Panc1 (cell line): Measurements from ENCODE around the gene SCARF2.

Source experiments
- SIN3A ChIP-seq: IDR thresholded peaks from 2 replicates; pipeline ENCODE4 v1.6.1; 2012; ENCODE audit warnings: low read depth, mild to moderate bottlenecking, low read length, moderate library complexity, borderline replicate concordance; ENCODE audit not compliant: insufficient read depth
- TF ChIP-seq, protein P1 (sequence below): fragments of 450-650 bp; IDR thresholded peaks from 2 replicates; pipeline ENCODE4 v1.5.1; 2017; ENCODE audit warnings: mild to moderate bottlenecking

DNA sequence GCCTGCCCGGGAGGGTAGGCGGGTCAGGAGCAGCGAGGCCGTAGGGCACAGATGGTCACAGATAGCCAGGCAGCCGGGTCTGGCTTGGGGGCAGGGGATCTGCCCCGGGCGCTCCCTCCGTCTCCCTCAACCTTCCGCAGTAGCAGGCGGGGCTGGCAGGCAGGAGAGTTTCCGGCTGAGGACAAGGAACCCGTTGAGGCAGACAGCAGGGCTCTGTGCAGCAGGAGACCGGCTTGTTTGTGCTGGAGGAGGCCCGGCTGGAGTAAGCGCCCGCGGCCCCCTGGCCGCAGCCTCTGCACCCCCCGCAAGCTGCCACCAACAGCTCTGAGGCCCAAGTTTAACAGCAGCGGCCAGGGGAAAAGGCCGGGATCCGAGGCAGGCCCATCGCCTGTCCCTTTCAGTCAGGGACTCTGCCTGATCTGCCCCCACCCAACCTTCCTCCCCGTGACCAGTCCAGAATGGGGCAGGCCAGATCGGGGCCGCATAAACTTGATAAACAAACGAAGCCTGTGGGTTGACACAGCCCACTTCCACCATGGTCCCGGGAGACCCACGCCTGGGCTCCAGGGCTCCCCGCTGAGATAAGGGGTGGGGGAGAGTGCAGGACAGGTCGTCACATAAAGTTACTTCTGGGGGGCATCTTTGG lies 13.6 kb downstream of the SCARF2 start:
- TF ChIP-seq, protein P1, sequence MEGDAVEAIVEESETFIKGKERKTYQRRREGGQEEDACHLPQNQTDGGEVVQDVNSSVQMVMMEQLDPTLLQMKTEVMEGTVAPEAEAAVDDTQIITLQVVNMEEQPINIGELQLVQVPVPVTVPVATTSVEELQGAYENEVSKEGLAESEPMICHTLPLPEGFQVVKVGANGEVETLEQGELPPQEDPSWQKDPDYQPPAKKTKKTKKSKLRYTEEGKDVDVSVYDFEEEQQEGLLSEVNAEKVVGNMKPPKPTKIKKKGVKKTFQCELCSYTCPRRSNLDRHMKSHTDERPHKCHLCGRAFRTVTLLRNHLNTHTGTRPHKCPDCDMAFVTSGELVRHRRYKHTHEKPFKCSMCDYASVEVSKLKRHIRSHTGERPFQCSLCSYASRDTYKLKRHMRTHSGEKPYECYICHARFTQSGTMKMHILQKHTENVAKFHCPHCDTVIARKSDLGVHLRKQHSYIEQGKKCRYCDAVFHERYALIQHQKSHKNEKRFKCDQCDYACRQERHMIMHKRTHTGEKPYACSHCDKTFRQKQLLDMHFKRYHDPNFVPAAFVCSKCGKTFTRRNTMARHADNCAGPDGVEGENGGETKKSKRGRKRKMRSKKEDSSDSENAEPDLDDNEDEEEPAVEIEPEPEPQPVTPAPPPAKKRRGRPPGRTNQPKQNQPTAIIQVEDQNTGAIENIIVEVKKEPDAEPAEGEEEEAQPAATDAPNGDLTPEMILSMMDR = no peak
- no peak for TF ChIP-seq SIN3A
